Ishikawa (cell line): ENCODE measurements around the gene MED12L.

Source experiments
- CEBPB ChIP-seq: IDR thresholded peaks from 2 replicates; pipeline ENCODE4 v1.6.1; 2012
- EP300 ChIP-seq: IDR thresholded peaks from 2 replicates; pipeline ENCODE4 v1.6.1; 2012; ENCODE audit warnings: borderline replicate concordance
- FOXM1 ChIP-seq: IDR thresholded peaks from 2 replicates; pipeline ENCODE4 v1.6.1; 2012; ENCODE audit warnings: low read depth, borderline replicate concordance
- NFIC ChIP-seq: IDR thresholded peaks from 2 replicates; pipeline ENCODE4 v1.6.1; 2012
- RAD21 ChIP-seq: IDR thresholded peaks from 2 replicates; pipeline ENCODE4 v1.6.1; 2012; ENCODE audit warnings: low read depth
- TAF1 ChIP-seq: IDR thresholded peaks from 2 replicates; pipeline ENCODE4 v1.6.1; 2012; ENCODE audit warnings: low read depth, mild to moderate bottlenecking
- TCF12 ChIP-seq: IDR thresholded peaks from 2 replicates; pipeline ENCODE4 v1.6.1; 2012; ENCODE audit warnings: low read depth
- YY1 ChIP-seq: IDR thresholded peaks from 2 replicates; pipeline ENCODE4 v1.6.1; 2012; ENCODE audit warnings: low read depth
- TF ChIP-seq, protein P1 (sequence below): IDR thresholded peaks from 2 replicates; pipeline ENCODE4 v1.6.1; 2012
- TF ChIP-seq, protein P2 (sequence below): IDR thresholded peaks from 2 replicates; pipeline ENCODE4 v1.6.1; 2012; ENCODE audit warnings: low read depth, mild to moderate bottlenecking
- TF ChIP-seq, protein P3 (sequence below): IDR thresholded peaks from 2 replicates; pipeline ENCODE4 v1.6.1; 2012

DNA sequence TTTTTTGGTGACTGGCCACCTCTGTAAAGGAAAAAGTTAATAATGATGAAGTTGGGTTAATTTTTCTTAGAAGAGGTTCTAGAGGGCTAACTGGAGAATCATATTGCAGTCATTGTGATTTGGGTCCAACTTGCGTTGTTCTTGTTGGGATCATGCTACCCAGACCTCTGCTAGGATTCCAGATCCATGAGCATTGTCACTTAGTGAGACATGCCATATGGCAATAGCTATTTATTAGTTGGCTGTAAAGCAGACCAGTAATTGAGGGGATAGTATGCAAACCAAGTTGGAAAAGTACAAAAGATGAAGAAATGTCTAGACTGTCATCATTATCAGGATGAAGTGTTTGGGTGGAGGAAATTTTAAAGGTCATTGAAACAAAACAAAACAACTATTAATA, 329.8 kb downstream of the MED12L start:
- no peak for TF ChIP-seq YY1
- no peak for TF ChIP-seq EP300
- TF ChIP-seq, protein P1, sequence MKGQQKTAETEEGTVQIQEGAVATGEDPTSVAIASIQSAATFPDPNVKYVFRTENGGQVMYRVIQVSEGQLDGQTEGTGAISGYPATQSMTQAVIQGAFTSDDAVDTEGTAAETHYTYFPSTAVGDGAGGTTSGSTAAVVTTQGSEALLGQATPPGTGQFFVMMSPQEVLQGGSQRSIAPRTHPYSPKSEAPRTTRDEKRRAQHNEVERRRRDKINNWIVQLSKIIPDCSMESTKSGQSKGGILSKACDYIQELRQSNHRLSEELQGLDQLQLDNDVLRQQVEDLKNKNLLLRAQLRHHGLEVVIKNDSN, result no peak
- TF ChIP-seq, protein P2, sequence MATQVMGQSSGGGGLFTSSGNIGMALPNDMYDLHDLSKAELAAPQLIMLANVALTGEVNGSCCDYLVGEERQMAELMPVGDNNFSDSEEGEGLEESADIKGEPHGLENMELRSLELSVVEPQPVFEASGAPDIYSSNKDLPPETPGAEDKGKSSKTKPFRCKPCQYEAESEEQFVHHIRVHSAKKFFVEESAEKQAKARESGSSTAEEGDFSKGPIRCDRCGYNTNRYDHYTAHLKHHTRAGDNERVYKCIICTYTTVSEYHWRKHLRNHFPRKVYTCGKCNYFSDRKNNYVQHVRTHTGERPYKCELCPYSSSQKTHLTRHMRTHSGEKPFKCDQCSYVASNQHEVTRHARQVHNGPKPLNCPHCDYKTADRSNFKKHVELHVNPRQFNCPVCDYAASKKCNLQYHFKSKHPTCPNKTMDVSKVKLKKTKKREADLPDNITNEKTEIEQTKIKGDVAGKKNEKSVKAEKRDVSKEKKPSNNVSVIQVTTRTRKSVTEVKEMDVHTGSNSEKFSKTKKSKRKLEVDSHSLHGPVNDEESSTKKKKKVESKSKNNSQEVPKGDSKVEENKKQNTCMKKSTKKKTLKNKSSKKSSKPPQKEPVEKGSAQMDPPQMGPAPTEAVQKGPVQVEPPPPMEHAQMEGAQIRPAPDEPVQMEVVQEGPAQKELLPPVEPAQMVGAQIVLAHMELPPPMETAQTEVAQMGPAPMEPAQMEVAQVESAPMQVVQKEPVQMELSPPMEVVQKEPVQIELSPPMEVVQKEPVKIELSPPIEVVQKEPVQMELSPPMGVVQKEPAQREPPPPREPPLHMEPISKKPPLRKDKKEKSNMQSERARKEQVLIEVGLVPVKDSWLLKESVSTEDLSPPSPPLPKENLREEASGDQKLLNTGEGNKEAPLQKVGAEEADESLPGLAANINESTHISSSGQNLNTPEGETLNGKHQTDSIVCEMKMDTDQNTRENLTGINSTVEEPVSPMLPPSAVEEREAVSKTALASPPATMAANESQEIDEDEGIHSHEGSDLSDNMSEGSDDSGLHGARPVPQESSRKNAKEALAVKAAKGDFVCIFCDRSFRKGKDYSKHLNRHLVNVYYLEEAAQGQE, result no peak
- TF ChIP-seq CEBPB, result no peak
- TF ChIP-seq, protein P3, sequence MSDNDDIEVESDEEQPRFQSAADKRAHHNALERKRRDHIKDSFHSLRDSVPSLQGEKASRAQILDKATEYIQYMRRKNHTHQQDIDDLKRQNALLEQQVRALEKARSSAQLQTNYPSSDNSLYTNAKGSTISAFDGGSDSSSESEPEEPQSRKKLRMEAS, result no peak
- no peak for TF ChIP-seq FOXM1
- TF ChIP-seq RAD21, result no peak
- TF ChIP-seq NFIC, result no peak
- no peak for TF ChIP-seq TAF1
- TF ChIP-seq TCF12, result no peak
